GM18870 (cell line): Measurements from ENCODE around the gene LDLRAD3.

Experiments
- ATAC-seq: cut with Tn5 transposase; IDR thresholded peaks from one replicate; pipeline ENCODE4 v1.9.1; 2021; ENCODE audit warnings: moderate library complexity; ENCODE audit not compliant: unreplicated experiment

Gene LDLRAD3

GRCh38 chr11:36264011-36264972 is 320.4 kb downstream of the LDLRAD3 start:
- no peak for ATAC-seq

GRCh38 chr11:36264973-36265344 is 321.1 kb downstream of the LDLRAD3 start:
- ATAC-seq, result no peak

GRCh38 chr11:36265793-36266628 is 322.1 kb downstream of the LDLRAD3 start:
- ATAC-seq, result no peak

GRCh38 chr11:36266767-36267166 is 322.9 kb downstream of the LDLRAD3 start:
- ATAC-seq, result no peak

GRCh38 chr11:36268337-36268985 is 324.6 kb downstream of the LDLRAD3 start:
- ATAC-seq, result no peak

- no peak for ATAC-seq
These were observed 326.8 kb downstream of the LDLRAD3 start for GRCh38 chr11:36270701-36271100.

- ATAC-seq, result no peak
These were observed 328.0 kb downstream of the LDLRAD3 start for GRCh38 chr11:36271794-36272407.

- ATAC-seq, result no peak
These were observed 329.2 kb downstream of the LDLRAD3 start for GRCh38 chr11:36273110-36273509.

- no peak for ATAC-seq
These were observed 330.6 kb downstream of the LDLRAD3 start for GRCh38 chr11:36274414-36274813.

- no peak for ATAC-seq
These were observed 334.8 kb downstream of the LDLRAD3 start for GRCh38 chr11:36278531-36279282.

- no peak for ATAC-seq
These were observed 336.7 kb downstream of the LDLRAD3 start for GRCh38 chr11:36280531-36280930.
